H54 (cell line): ENCODE measurements around the gene MAST2.
A peak's percentile ranks its signal among the peaks of the same experiment; 100 is the strongest.

Source experiments
- DNase-seq: peaks from one replicate; pipeline ENCODE4 v3.0.0; 2011; ENCODE audit warnings: low spot score, mixed read lengths; ENCODE audit not compliant: insufficient read length
- FAIRE-seq: peaks from 3 replicates; lab custom pipeline; 2011; peaks lifted over from hg19 to GRCh38; lab: Jason Lieb, UNC
- POLR2A ChIP-seq: IDR thresholded peaks from 2 replicates; pipeline ENCODE4 v1.6.1; 2011; ENCODE audit warnings: low read depth, mild to moderate bottlenecking, low read length

Gene MAST2

DNA sequence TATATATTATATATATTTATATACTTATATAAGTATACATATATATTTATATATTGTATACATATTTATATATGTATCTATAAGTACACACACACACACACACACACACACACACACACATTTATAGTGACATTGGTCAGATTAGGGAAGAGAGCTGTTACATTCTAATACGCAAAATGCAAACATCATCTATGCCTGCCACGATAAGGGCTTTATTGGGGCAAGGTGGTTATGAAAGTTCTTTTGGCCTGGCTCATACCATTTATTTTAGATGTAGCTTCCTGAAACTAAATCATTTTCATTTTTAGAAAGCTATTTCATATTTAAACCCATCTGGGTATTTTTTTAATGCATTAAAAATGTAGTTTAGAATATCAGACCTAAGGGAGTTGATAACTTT is 82.8 kb downstream of the MAST2 start:
- DNase-seq, result no peak
- FAIRE-seq, result no peak
- TF ChIP-seq POLR2A, result no peak

GRCh38 chr1:45887156-45887842 is 83.9 kb downstream of the MAST2 start:
- DNase-seq (no peak), FAIRE-seq (no peak)
- no peak for TF ChIP-seq POLR2A

GRCh38 chr1:45890078-45890477 is 86.7 kb downstream of the MAST2 start:
- FAIRE-seq (no peak), DNase-seq (no peak)
- TF ChIP-seq POLR2A, result no peak

GRCh38 chr1:45891087-45891486 is 87.7 kb downstream of the MAST2 start:
- FAIRE-seq (no peak), DNase-seq (no peak)
- no peak for TF ChIP-seq POLR2A

GRCh38 chr1:45892068-45892785 is 88.8 kb downstream of the MAST2 start:
- FAIRE-seq (peak; percentile 94), DNase-seq (peak; percentile 44)
- TF ChIP-seq POLR2A, result no peak

DNA sequence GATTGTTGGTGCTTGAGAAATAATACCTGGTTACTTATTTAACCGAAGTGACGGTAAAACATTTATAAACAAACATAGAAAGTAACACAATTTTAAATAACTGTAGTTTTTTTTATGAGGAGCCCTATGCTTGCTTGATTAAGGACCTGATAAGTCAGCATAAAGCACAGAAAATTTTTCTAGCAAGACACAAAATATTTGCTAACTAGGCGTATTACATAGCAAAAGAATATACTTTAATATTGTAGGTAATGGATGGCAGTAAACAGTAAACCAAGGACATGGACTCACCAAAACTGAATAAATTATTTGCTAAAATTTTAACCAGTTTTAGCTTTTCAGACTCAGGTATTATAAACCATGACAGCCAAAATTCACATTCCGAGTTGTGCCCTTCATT is 90.9 kb downstream of the MAST2 start:
- TF ChIP-seq POLR2A, result no peak
- FAIRE-seq (peak; percentile 6), DNase-seq (no peak)

DNA sequence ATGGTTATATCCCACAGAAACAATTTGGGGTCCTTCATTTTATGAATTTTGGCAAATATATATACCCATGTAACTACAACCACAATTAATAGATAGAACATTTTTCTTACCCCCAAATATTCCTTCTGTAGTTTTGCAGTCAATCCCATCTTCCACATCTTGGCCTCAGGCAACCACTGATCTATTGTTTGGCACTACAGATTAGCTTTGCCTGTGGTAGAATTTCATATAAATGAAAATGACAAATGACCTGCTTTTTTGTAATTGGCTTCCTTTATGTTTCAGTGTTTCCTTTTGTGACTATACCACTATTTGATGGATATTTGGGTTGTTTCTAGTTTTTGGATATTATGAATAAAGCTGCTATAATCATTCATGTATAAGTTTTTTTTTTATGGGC is 91.5 kb downstream of the MAST2 start:
- TF ChIP-seq POLR2A, result no peak
- DNase-seq (no peak), FAIRE-seq (peak; percentile 48)

GRCh38 chr1:45895406-45895805 is 92.0 kb downstream of the MAST2 start:
- TF ChIP-seq POLR2A, result no peak
- DNase-seq (no peak), FAIRE-seq (no peak)

DNA sequence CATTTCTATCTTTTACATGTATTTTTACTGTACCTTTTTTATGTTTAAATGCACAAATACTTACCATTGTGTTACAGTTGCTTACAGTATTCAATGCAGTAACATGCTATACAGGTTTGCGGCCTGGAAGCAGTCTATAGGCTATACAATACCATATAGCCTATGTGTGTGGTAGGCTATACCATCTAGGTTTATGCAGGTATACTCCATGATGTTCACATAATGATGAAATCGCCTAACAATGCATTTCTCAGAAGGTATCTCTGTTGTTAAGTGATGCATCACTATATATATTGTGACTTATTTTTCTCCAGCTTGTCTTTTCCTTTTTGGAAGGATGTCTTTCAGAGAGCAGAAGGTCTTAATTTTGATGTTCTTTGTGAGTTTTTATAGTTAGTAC is 103.5 kb downstream of the MAST2 start:
- FAIRE-seq (no peak), DNase-seq (no peak)
- no peak for TF ChIP-seq POLR2A

- no peak for TF ChIP-seq POLR2A
- FAIRE-seq, result no peak
- DNase-seq, result no peak
Observed at GRCh38 chr1:45908611-45909140, 105.3 kb downstream of the MAST2 start.

DNA sequence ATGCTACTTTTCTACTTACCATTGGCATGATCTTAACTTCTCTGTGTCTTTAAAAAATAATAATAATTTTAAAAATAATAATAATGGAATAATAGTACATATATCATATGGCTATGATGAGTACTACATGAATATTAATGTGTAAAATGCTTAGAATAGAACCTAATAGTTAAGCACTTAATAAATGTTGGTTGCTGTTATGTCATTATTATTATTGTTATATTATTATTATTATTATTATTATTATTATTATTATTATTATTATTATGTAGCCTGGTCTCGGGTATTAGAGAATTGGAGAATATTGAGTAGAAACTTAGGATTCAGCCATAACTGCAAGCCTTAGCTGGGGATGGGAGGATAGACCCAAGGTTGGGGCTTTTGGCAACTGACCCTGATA is 108.2 kb downstream of the MAST2 start:
- DNase-seq (no peak), FAIRE-seq (no peak)
- TF ChIP-seq POLR2A, result no peak

DNA sequence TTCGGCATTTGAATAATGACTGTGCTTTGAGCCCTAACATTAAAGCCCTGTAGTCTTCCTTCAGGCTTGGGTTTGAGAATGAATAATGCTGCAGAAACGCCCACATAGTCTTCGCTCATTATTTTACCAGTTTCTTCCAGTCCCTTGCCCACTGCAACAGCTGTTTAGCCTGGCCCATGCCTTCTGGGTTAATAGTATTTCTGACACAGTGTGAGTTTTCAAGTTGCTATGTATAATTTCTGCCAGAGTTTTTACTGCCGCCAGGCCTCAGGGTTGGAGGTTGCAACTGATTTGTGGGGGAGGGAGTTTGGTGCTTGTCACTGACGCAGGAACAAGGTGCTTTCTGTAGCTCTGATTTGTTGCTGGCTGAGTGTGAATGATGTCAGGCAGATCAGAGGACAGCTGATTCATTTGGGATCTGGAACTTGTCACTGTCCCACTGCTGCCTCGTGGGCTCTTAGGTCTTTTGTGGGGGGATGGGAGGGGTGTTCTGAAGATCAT is 109.8 kb downstream of the MAST2 start:
- FAIRE-seq, result peak; percentile 78
- no peak for TF ChIP-seq POLR2A
- DNase-seq, result no peak

- DNase-seq (no peak), FAIRE-seq (no peak)
- no peak for TF ChIP-seq POLR2A
Observed at GRCh38 chr1:45913731-45914501, 110.5 kb downstream of the MAST2 start.

- FAIRE-seq, result no peak
- no peak for TF ChIP-seq POLR2A
- no peak for DNase-seq
Observed at GRCh38 chr1:45914836-45915235, 111.4 kb downstream of the MAST2 start.
